Liver (tissue), 9 donors: ENCODE data around the gene YPEL3. TPM values are rescaled to one million over a fixed set of nuclear protein-coding genes. Genes with fewer than 3 reads are reported as not detected.

Source experiments
- DNase-seq: peaks from one replicate; pipeline ENCODE4 v3.0.0-alpha.2; 2017; ENCODE audit warnings: low spot score
- H3K27ac ChIP-seq, 2 donors: one replicate each; pipeline ENCODE4 v1.7.0; 2013; ENCODE audit warnings: inconsistent platforms in 2 of 2, low read length in 2 of 2, control low read depth in 1 of 2, low read depth in 1 of 2, mild to moderate bottlenecking in 1 of 2
- H3K27me3 ChIP-seq, 4 donors: one replicate each; pipeline versions ENCODE4 v1.6.1 to v1.7.0; 2013; ENCODE audit warnings: low read length in 3 of 4, inconsistent platforms in 1 of 4, mild to moderate bottlenecking in 1 of 4, moderate library complexity in 1 of 4; ENCODE audit not compliant: control insufficient read depth in 4 of 4, insufficient read depth in 4 of 4
- H3K36me3 ChIP-seq, 4 donors: one replicate each; pipeline versions ENCODE4 v1.6.1 to v1.7.0; 2013; ENCODE audit warnings: low read length in 3 of 4, mild to moderate bottlenecking in 3 of 4, low read depth in 1 of 4, moderate library complexity in 1 of 4; ENCODE audit not compliant: control insufficient read depth in 4 of 4, insufficient read depth in 3 of 4
- H3K4me1 ChIP-seq, 4 donors: one replicate each; pipeline versions ENCODE4 v1.6.1 to v1.7.0; 2013; ENCODE audit warnings: low read length in 3 of 4, mild to moderate bottlenecking in 3 of 4, moderate library complexity in 1 of 4; ENCODE audit not compliant: control insufficient read depth in 4 of 4, insufficient read depth in 4 of 4
- H3K4me3 ChIP-seq, 3 donors: one replicate each; pipeline versions ENCODE4 v1.6.1 to v1.7.0; 2013; ENCODE audit warnings: low read length in 3 of 3, control low read depth in 1 of 3, low read depth in 1 of 3, mild to moderate bottlenecking in 1 of 3
- H3K9ac ChIP-seq, 2 donors: one replicate each; pipeline ENCODE4 v1.7.0; 2013; ENCODE audit warnings: low read length in 2 of 2, mild to moderate bottlenecking in 2 of 2, moderate library complexity in 2 of 2, control low read depth in 1 of 2, low read depth in 1 of 2
- H3K9me3 ChIP-seq, 4 donors: one replicate each; pipeline versions ENCODE4 v1.6.1 to v1.7.0; 2013; ENCODE audit warnings: low read length in 3 of 4; ENCODE audit not compliant: control insufficient read depth in 4 of 4
- ATF3 ChIP-seq: IDR thresholded peaks from 2 replicates; pipeline ENCODE4 v1.6.1; 2016; ENCODE audit warnings: antibody characterized with exemption
- CTCF ChIP-seq: fragments of 150-350 bp; IDR thresholded peaks from 2 replicates; pipeline ENCODE4 v1.5.1; 2017; ENCODE audit warnings: improper control_type of control experiment, low read depth, low read length; ENCODE audit not compliant: missing input control
- EGR1 ChIP-seq, 2 donors: IDR thresholded peaks; 2 replicates each; pipeline ENCODE4 v1.6.1; 2016 to 2018; ENCODE audit warnings: antibody characterized with exemption in 2 of 2, low read depth in 2 of 2
- FOXA1 ChIP-seq: IDR thresholded peaks from 2 replicates; pipeline ENCODE4 v1.6.1; 2016; ENCODE audit warnings: antibody characterized with exemption
- FOXA2 ChIP-seq: IDR thresholded peaks from 2 replicates; pipeline ENCODE4 v1.6.1; 2016; ENCODE audit warnings: antibody characterized with exemption
- GABPA ChIP-seq, 2 donors: IDR thresholded peaks in 1 of 2; conservative IDR thresholded peaks in 1 of 2; 2 replicates each; pipeline ENCODE4 v1.6.1; 2016; ENCODE audit warnings: antibody characterized with exemption in 2 of 2, mild to moderate bottlenecking in 1 of 2, moderate library complexity in 1 of 2
- HNF4A ChIP-seq, 2 donors: conservative IDR thresholded peaks; 2 replicates each; pipeline ENCODE4 v1.6.1; 2016; ENCODE audit warnings: antibody characterized with exemption in 2 of 2, mild to moderate bottlenecking in 2 of 2
- JUND ChIP-seq, 2 donors: IDR thresholded peaks; 2 replicates each; pipeline ENCODE4 v1.6.1; 2016; ENCODE audit warnings: antibody characterized with exemption in 2 of 2
- NR2F2 ChIP-seq: IDR thresholded peaks from 2 replicates; pipeline ENCODE4 v1.6.1; 2016; ENCODE audit warnings: antibody characterized with exemption
- RAD21 ChIP-seq, 2 donors: IDR thresholded peaks; 2 replicates each; pipeline ENCODE4 v1.6.1; 2016; ENCODE audit warnings: antibody characterized with exemption in 2 of 2, mild to moderate bottlenecking in 2 of 2
- REST ChIP-seq: IDR thresholded peaks from 2 replicates; pipeline ENCODE4 v1.6.1; 2016; ENCODE audit warnings: antibody characterized with exemption, mild to moderate bottlenecking
- RXRA ChIP-seq, 2 donors: IDR thresholded peaks; 2 replicates each; pipeline ENCODE4 v1.6.1; 2017 to 2018; ENCODE audit warnings: antibody characterized with exemption in 2 of 2, mild to moderate bottlenecking in 1 of 2
- SP1 ChIP-seq: IDR thresholded peaks from 2 replicates; pipeline ENCODE4 v1.6.1; 2018; ENCODE audit warnings: antibody characterized with exemption, mild to moderate bottlenecking
- TAF1 ChIP-seq: conservative IDR thresholded peaks from 2 replicates; pipeline ENCODE4 v1.6.1; 2016; ENCODE audit warnings: antibody characterized with exemption, mild to moderate bottlenecking
- YY1 ChIP-seq: IDR thresholded peaks from 2 replicates; pipeline ENCODE4 v1.6.1; 2016; ENCODE audit warnings: antibody characterized with exemption, mild to moderate bottlenecking
- ZBTB33 ChIP-seq: IDR thresholded peaks from 2 replicates; pipeline ENCODE4 v1.6.1; 2016; ENCODE audit warnings: antibody characterized with exemption
- WGBS: extraction: QIAGEN DNeasy Blood & Tissue Kit; methylation state at CpG from one replicate; pipeline ENCODE4 v1.1.7; 2013; 5-methylcytosine and 5-hydroxymethylcytosine counted together
- polyA plus RNA-seq, 2 donors: library from polyadenylated mRNA; stranded (reverse) in 1 of 2; unstranded in 1 of 2; fragments of 200-250 nt in 1 of 2; fragments of >200 nt in 1 of 2; fragmentation: Nextera tagmentation in 1 of 2; extraction: Ambion mirVana in 1 of 2; gene quantifications; one replicate each; pipeline versions ENCODE4 v1.2.1 to v1.2.3, GENCODE V29; 2013 to 2015
- total RNA-seq, 2 donors: library from RNA; depleted of rRNA; stranded (reverse); fragments of >200 nt; gene quantifications; one replicate each; pipeline ENCODE4 v1.2.3, GENCODE V29; 2014
- TF ChIP-seq, protein P1 (sequence below): IDR thresholded peaks from 2 replicates; pipeline ENCODE4 v1.6.1; 2016; ENCODE audit warnings: antibody characterized with exemption
- donor health status: healthy.
- donor health status: healthy.
- donor health status: healthy.
- donor health status: healthy.
- donor health status: healthy.

The YPEL3 gene
- total and polyA plus RNA-seq, 4 donors, result 10.5 to 42.7 (median 24.5) TPM

DNA sequence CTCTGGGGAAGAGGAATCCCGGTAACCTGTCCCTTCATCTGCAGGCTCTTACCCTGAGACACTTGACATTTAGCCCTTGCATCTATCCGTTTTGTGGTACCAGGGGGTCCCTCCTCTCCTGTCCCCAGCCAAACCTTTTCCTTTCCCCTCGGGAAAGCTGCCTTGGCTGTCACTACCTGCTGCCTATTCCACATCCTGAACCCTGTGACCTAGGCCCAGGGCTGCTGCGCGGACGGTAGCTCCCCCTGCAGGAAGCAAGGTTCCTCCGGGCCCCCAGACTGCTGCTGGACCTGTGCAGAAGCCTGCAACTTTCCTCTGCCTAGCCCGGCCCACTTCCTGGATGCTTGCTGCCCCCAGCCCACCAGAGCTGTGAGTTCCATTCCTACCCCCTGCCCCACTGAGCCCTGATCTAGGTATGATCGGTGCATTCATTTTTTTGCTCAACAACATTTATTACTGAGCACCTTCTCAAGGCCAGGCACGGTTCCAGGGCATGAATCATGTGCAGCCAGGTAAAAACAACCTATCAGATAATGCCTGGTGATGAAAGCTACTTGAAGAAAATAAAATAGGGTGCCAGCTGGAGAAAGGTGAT is 41.0 kb downstream of the YPEL3 start:
- H3K4me1 ChIP-seq, result peaks cover 2 to 11% (median 7%) of the 10 kb centered on the region in 4 donors
- DNase-seq, result peak; percentile 67
- TF ChIP-seq REST, result no peak
- no peak for TF ChIP-seq HNF4A (conservative IDR thresholded peaks at IDR 0.05)
- TF ChIP-seq RAD21 (IDR thresholded peaks at IDR 0.05), result peak; percentile 24 to 64
- no peak for TF ChIP-seq SP1
- peak in 1 of 2 donors; percentile 8 for TF ChIP-seq RXRA (IDR thresholded peaks at IDR 0.05)
- TF ChIP-seq CTCF, result peak; percentile 22
- TF ChIP-seq ATF3, result no peak
- H3K27me3 ChIP-seq, result no peaks in the 10 kb centered on the region
- no peak overlapping the region for H3K4me3 ChIP-seq
- WGBS, result 43% methylated on average over 10 of the region's 10 CpGs
- no peaks in the 10 kb centered on the region for H3K36me3 ChIP-seq
- no peaks in the 10 kb centered on the region for H3K9me3 ChIP-seq
- H3K9ac ChIP-seq, result no peak overlapping the region
- H3K27ac ChIP-seq, result no peak overlapping the region

- 83% methylated on average over 8 of the region's 8 CpGs for whole genome bisulfite sequencing
- no peaks in the 10 kb centered on the region for H3K9me3 ChIP-seq
- H3K4me1 ChIP-seq, result peaks cover 2 to 11% (median 7%) of the 10 kb centered on the region in 4 donors
- no peaks in the 10 kb centered on the region for H3K36me3 ChIP-seq
- H3K27ac ChIP-seq, result no peak overlapping the region
- DNase-seq, result no peak
- no peak overlapping the region for H3K4me3 ChIP-seq
- H3K27me3 ChIP-seq, result no peaks in the 10 kb centered on the region
- no peak overlapping the region for H3K9ac ChIP-seq
- TF ChIP-seq HNF4A (conservative IDR thresholded peaks at IDR 0.05) (no peak), GABPA (IDR thresholded peaks at IDR 0.05 in 1 of 2, conservative IDR thresholded peaks at IDR 0.05 in 1 of 2) (no peak), SP1 (no peak), RXRA (IDR thresholded peaks at IDR 0.05) (no peak), REST (no peak), JUND (IDR thresholded peaks at IDR 0.05) (no peak), NR2F2 (no peak), ZBTB33 (no peak), EGR1 (IDR thresholded peaks at IDR 0.05; ENCODE audit: low read depth in 2 of 2) (no peak), FOXA1 (no peak), ATF3 (no peak), YY1 (no peak), CTCF (no peak), TAF1 (no peak), RAD21 (IDR thresholded peaks at IDR 0.05) (no peak), FOXA2 (no peak)
- TF ChIP-seq, protein P1, sequence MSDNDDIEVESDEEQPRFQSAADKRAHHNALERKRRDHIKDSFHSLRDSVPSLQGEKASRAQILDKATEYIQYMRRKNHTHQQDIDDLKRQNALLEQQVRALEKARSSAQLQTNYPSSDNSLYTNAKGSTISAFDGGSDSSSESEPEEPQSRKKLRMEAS, result no peak
These were observed 41.6 kb downstream of the YPEL3 start for GRCh38 chr16:30054451-30054850.
